ENCODE results near the gene TMED7. TPM values are rescaled to one million over a fixed set of nuclear protein-coding genes. Genes with fewer than 3 reads are reported as not detected.

TMED7 gene
- total RNA-seq, 1 donor from 2014 or later: 66.8 TPM

- H3K27ac Mint-ChIP-seq (ENCODE audit: unreplicated experiment): no peak overlapping the region
- peaks cover 3% of the 10 kb centered on the region for H3K9me3 Mint-ChIP-seq (ENCODE audit: unreplicated experiment)
- peaks cover 5% of the 10 kb centered on the region for H3K27me3 Mint-ChIP-seq (ENCODE audit: unreplicated experiment)
- no peak for TF ChIP-seq CTCF (IDR thresholded peaks at IDR 0.05; ENCODE audit: partially characterized antibody, unreplicated experiment)
- no peak overlapping the region for H3K4me3 Mint-ChIP-seq (ENCODE audit: unreplicated experiment)
- no peak for DNase-seq
- no peaks in the 10 kb centered on the region for H3K36me3 Mint-ChIP-seq (ENCODE audit: unreplicated experiment)
- peaks cover 6% of the 10 kb centered on the region for H3K4me1 Mint-ChIP-seq (ENCODE audit: low read depth, unreplicated experiment)
Observed at GRCh38 chr5:115629903-115630302, 4.1 kb upstream of the TMED7 start.

- peaks cover 3% of the 10 kb centered on the region for H3K9me3 Mint-ChIP-seq (ENCODE audit: unreplicated experiment)
- H3K27me3 Mint-ChIP-seq (ENCODE audit: unreplicated experiment): peaks cover 5% of the 10 kb centered on the region
- H3K27ac Mint-ChIP-seq (ENCODE audit: unreplicated experiment): peak overlapping the region; percentile 73
- no peaks in the 10 kb centered on the region for H3K36me3 Mint-ChIP-seq (ENCODE audit: unreplicated experiment)
- peak; percentile 18 for TF ChIP-seq CTCF (IDR thresholded peaks at IDR 0.05; ENCODE audit: partially characterized antibody, unreplicated experiment)
- DNase-seq: no peak
- peaks cover 6% of the 10 kb centered on the region for H3K4me1 Mint-ChIP-seq (ENCODE audit: low read depth, unreplicated experiment)
- H3K4me3 Mint-ChIP-seq (ENCODE audit: unreplicated experiment): peak overlapping the region; percentile 60
Observed at GRCh38 chr5:115627295-115627865, 1.5 kb upstream of the TMED7 start.

GRCh38 chr5:115626445-115626823, 598 bp upstream of the TMED7 start:
- DNase-seq: no peak
- peaks cover 3% of the 10 kb centered on the region for H3K9me3 Mint-ChIP-seq (ENCODE audit: unreplicated experiment)
- TF ChIP-seq CTCF (IDR thresholded peaks at IDR 0.05; ENCODE audit: partially characterized antibody, unreplicated experiment): no peak
- H3K4me3 Mint-ChIP-seq (ENCODE audit: unreplicated experiment): peak overlapping the region; percentile 97
- peak overlapping the region; percentile 93 for H3K27ac Mint-ChIP-seq (ENCODE audit: unreplicated experiment)
- H3K36me3 Mint-ChIP-seq (ENCODE audit: unreplicated experiment): no peaks in the 10 kb centered on the region
- H3K27me3 Mint-ChIP-seq (ENCODE audit: unreplicated experiment): peaks cover 5% of the 10 kb centered on the region
- H3K4me1 Mint-ChIP-seq (ENCODE audit: low read depth, unreplicated experiment): peaks cover 6% of the 10 kb centered on the region

- TF ChIP-seq CTCF (IDR thresholded peaks at IDR 0.05; ENCODE audit: partially characterized antibody, unreplicated experiment): no peak
- DNase-seq: no peak
- no peaks in the 10 kb centered on the region for H3K36me3 Mint-ChIP-seq (ENCODE audit: unreplicated experiment)
- peaks cover 6% of the 10 kb centered on the region for H3K4me1 Mint-ChIP-seq (ENCODE audit: low read depth, unreplicated experiment)
- H3K4me3 Mint-ChIP-seq (ENCODE audit: unreplicated experiment): no peak overlapping the region
- H3K9me3 Mint-ChIP-seq (ENCODE audit: unreplicated experiment): peaks cover 3% of the 10 kb centered on the region
- peak overlapping the region; percentile 23 for H3K27ac Mint-ChIP-seq (ENCODE audit: unreplicated experiment)
- H3K27me3 Mint-ChIP-seq (ENCODE audit: unreplicated experiment): peaks cover 5% of the 10 kb centered on the region
Observed at GRCh38 chr5:115624994-115625393, 842 bp downstream of the TMED7 start.

- no peak overlapping the region for H3K27ac Mint-ChIP-seq (ENCODE audit: unreplicated experiment)
- no peak for DNase-seq
- no peaks in the 10 kb centered on the region for H3K36me3 Mint-ChIP-seq (ENCODE audit: unreplicated experiment)
- H3K9me3 Mint-ChIP-seq (ENCODE audit: unreplicated experiment): peaks cover 3% of the 10 kb centered on the region
- H3K4me1 Mint-ChIP-seq (ENCODE audit: low read depth, unreplicated experiment): peaks cover 6% of the 10 kb centered on the region
- H3K27me3 Mint-ChIP-seq (ENCODE audit: unreplicated experiment): peaks cover 5% of the 10 kb centered on the region
- H3K4me3 Mint-ChIP-seq (ENCODE audit: unreplicated experiment): no peak overlapping the region
- TF ChIP-seq CTCF (IDR thresholded peaks at IDR 0.05; ENCODE audit: partially characterized antibody, unreplicated experiment): no peak
Observed at GRCh38 chr5:115623658-115624057, 2.2 kb downstream of the TMED7 start.

Data from glutamatergic neuron (in vitro differentiated cells).